GOT3 (cell line): Measurements from ENCODE around the gene DNM1L.

Experiments
- DNase-seq: peaks from one replicate; lab custom pipeline; 2025; ENCODE audit warnings: mixed read lengths; lab: John Stamatoyannopoulos, UW

DNM1L gene

GRCh38 chr12:32756476-32757066 is 77.5 kb downstream of the DNM1L start:
- no peak for DNase-seq

GRCh38 chr12:32757157-32757556 is 78.1 kb downstream of the DNM1L start:
- DNase-seq = no peak

GRCh38 chr12:32761716-32762115 is 82.6 kb downstream of the DNM1L start:
- DNase-seq = no peak

- no peak for DNase-seq
Observed at GRCh38 chr12:32765906-32766305, 86.8 kb downstream of the DNM1L start.

- DNase-seq = no peak
Observed at GRCh38 chr12:32768518-32768917, 89.4 kb downstream of the DNM1L start.

GRCh38 chr12:32770141-32770540 is 91.0 kb downstream of the DNM1L start:
- DNase-seq = no peak

GRCh38 chr12:32773691-32774090 is 94.6 kb downstream of the DNM1L start:
- no peak for DNase-seq

GRCh38 chr12:32776258-32776657 is 97.2 kb downstream of the DNM1L start:
- DNase-seq = no peak

- no peak for DNase-seq
Observed at GRCh38 chr12:32777159-32777558, 98.1 kb downstream of the DNM1L start.

GRCh38 chr12:32777691-32778175 is 98.6 kb downstream of the DNM1L start:
- no peak for DNase-seq

- DNase-seq = no peak
Observed at GRCh38 chr12:32780071-32780470, 101.0 kb downstream of the DNM1L start.

GRCh38 chr12:32783029-32783428 is 103.9 kb downstream of the DNM1L start:
- no peak for DNase-seq

- no peak for DNase-seq
Observed at GRCh38 chr12:32785557-32785956, 106.5 kb downstream of the DNM1L start.

GRCh38 chr12:32788405-32788804 is 109.3 kb downstream of the DNM1L start:
- DNase-seq = no peak

- DNase-seq = no peak
Observed at GRCh38 chr12:32789446-32789845, 110.3 kb downstream of the DNM1L start.

GRCh38 chr12:32789916-32790315 is 110.8 kb downstream of the DNM1L start:
- no peak for DNase-seq

- DNase-seq = no peak
Observed at GRCh38 chr12:32794281-32794680, 115.2 kb downstream of the DNM1L start.
